Mesendoderm (in vitro differentiated cells): ENCODE data around the gene ATXN2. TPM values are rescaled to one million over a fixed set of nuclear protein-coding genes. Genes with fewer than 3 reads are reported as not detected.
"Not testable (repeated sequence)": the region's sequence is repeated elsewhere in the genome, so short reads cannot be mapped to it uniquely, and the experiment has no call there.

ENCODE experiments used
- DNase-seq: peaks from one replicate; pipeline ENCODE4 v3.0.0; 2013
- H2AK5ac ChIP-seq: 2 replicates; pipeline ENCODE4 v1.6.1; 2013; ENCODE audit warnings: low read length, inconsistent platforms
- H2BK120ac ChIP-seq: 2 replicates; pipeline ENCODE4 v1.6.1; 2013; ENCODE audit warnings: low read depth, mild to moderate bottlenecking, low read length, moderate library complexity, mixed read lengths
- H2BK15ac ChIP-seq: replicated peaks from 2 replicates; pipeline ENCODE4 v1.6.1; 2013; ENCODE audit warnings: low read depth, mild to moderate bottlenecking, moderate library complexity
- H2BK5ac ChIP-seq: 2 replicates; pipeline ENCODE4 v1.6.1; 2013; ENCODE audit warnings: low read length, inconsistent platforms
- H3K18ac ChIP-seq: 2 replicates; pipeline ENCODE4 v1.6.1; 2013; ENCODE audit warnings: mild to moderate bottlenecking, low read length, mixed read lengths
- H3K23ac ChIP-seq: one replicate; pipeline ENCODE4 v1.6.1; 2013; ENCODE audit warnings: low read length
- H3K27ac ChIP-seq: 2 replicates; pipeline ENCODE4 v1.5.1; 2013; ENCODE audit warnings: low read depth, mild to moderate bottlenecking, inconsistent platforms, low read length, moderate library complexity
- H3K27me3 ChIP-seq: 2 replicates; pipeline ENCODE4 v1.6.1; 2013; ENCODE audit warnings: low read length, control low read depth, mild to moderate bottlenecking, inconsistent platforms; ENCODE audit not compliant: insufficient read depth, poor library complexity
- H3K36me3 ChIP-seq: 2 replicates; pipeline ENCODE4 v1.6.1; 2013; ENCODE audit warnings: low read length, inconsistent platforms; ENCODE audit not compliant: control insufficient read depth, insufficient read depth
- H3K4ac ChIP-seq: one replicate; pipeline ENCODE4 v1.6.1; 2013; ENCODE audit warnings: low read depth, mild to moderate bottlenecking, low read length, moderate library complexity
- H3K4me1 ChIP-seq: 2 replicates; pipeline ENCODE4 v1.6.1; 2013; ENCODE audit warnings: low read depth, low read length, inconsistent platforms; ENCODE audit not compliant: control insufficient read depth
- H3K4me2 ChIP-seq: 2 replicates; pipeline ENCODE4 v1.6.1; 2013; ENCODE audit warnings: low read length
- H3K4me3 ChIP-seq: 2 replicates; pipeline ENCODE4 v1.5.1; 2013; ENCODE audit warnings: mild to moderate bottlenecking, low read length
- H3K56ac ChIP-seq: one replicate; pipeline ENCODE4 v1.6.1; 2013; ENCODE audit warnings: low read length
- H3K79me1 ChIP-seq: 2 replicates; pipeline ENCODE4 v1.6.1; 2013; ENCODE audit warnings: low read length, inconsistent platforms
- H3K79me2 ChIP-seq: 2 replicates; pipeline ENCODE4 v1.6.1; 2013; ENCODE audit warnings: mild to moderate bottlenecking, low read length; ENCODE audit not compliant: control insufficient read depth, insufficient read depth
- H3K9ac ChIP-seq: 2 replicates; pipeline ENCODE4 v1.6.1; 2013; ENCODE audit warnings: low read length, inconsistent platforms
- H4K5ac ChIP-seq: one replicate; pipeline ENCODE4 v1.6.1; 2013; ENCODE audit warnings: low read length
- H4K8ac ChIP-seq: one replicate; pipeline ENCODE4 v1.6.1; 2013; ENCODE audit warnings: low read depth, mild to moderate bottlenecking, control low read depth, low read length, moderate library complexity
- WGBS: extraction: QIAGEN DNeasy Blood & Tissue Kit; methylation state at CpG from one replicate; pipeline ENCODE4 v1.1.7; 2013; ENCODE audit warnings: low lambda C conversion rate, missing lambda C conversion rate; ENCODE audit not compliant: insufficient coverage; ENCODE audit errors: extremely low coverage; 5-methylcytosine and 5-hydroxymethylcytosine counted together
- small RNA-seq: library from polyadenylated mRNA; stranded (forward); fragments of <200 nt; extraction: miRNeasy Mini kit (QIAGEN cat#:217004); gene quantifications from one replicate; pipeline ENCODE3, GENCODE V24; 2013; ENCODE audit not compliant: insufficient read depth

ATXN2 gene

DNA sequence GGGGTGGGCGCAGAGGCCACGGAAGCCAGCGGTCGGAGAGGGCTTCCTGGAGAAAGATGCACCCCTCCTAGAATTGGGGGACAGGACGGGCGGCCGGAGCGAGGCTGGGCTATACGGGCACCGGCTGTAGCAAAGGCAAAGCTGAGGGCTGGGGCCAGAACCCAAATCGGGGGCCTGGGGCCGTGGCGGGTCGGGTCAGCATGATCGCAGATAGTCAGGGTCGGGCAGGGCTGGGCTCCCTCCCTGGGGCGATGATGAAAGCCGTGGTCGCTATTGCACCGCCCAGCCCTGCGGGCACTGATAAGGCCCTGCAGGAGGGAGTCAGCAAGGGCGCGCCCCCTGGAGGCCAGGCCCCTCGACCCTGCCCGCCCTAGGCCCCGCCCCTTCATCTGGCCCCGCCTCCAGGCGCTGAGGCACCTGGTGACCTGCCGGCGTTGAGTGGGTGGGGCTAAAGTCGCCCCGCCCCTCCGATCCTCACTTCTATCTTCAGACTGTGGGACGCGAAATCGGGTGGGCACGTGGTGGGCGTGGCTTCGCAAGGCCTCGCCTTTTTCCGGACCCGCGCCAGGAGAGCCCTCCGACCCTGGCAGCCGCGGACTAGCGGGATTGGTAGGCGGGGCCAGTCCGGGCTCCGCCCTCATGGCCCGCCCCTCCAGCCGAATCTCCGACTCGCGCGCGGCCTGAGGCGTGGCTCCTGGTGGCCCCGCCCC, 193.8 kb downstream of the ATXN2 start:
- H2BK5ac ChIP-seq, result peak overlapping the region; percentile 4
- H3K27ac ChIP-seq, result peak overlapping the region; percentile 96
- no peak overlapping the region for H2AK5ac ChIP-seq
- H3K27me3 ChIP-seq, result no peaks in the 10 kb centered on the region
- no peaks in the 10 kb centered on the region for H3K36me3 ChIP-seq
- peak overlapping the region; percentile 100 for H3K4ac ChIP-seq
- peak overlapping the region; percentile 92 for H3K56ac ChIP-seq
- no peak overlapping the region for H4K5ac ChIP-seq
- peak overlapping the region; percentile 62 for H3K9ac ChIP-seq
- H3K79me2 ChIP-seq, result peaks cover 39% of the 10 kb centered on the region
- H4K8ac ChIP-seq, result no peak overlapping the region
- H3K79me1 ChIP-seq, result peaks cover 10% of the 10 kb centered on the region
- H3K23ac ChIP-seq, result no peak overlapping the region
- peak overlapping the region; percentile 43 for H3K4me2 ChIP-seq
- H3K4me1 ChIP-seq, result peaks cover 17% of the 10 kb centered on the region
- H3K18ac ChIP-seq, result peak overlapping the region; percentile 99
- peak; percentile 99 for DNase-seq
- WGBS, result no CpG with 5 or more reads among the region's 59 CpGs
- H2BK15ac ChIP-seq, result peak overlapping the region; percentile 96
- H2BK120ac ChIP-seq, result peak overlapping the region; percentile 100
- H3K4me3 ChIP-seq, result peak overlapping the region; percentile 18

- H3K4me3 ChIP-seq, result peak overlapping the region; percentile 18
- H3K56ac ChIP-seq, result peak overlapping the region; percentile 92
- H3K4me1 ChIP-seq, result peaks cover 14% of the 10 kb centered on the region
- H3K9ac ChIP-seq, result peak overlapping the region; percentile 62
- no peaks in the 10 kb centered on the region for H3K36me3 ChIP-seq
- peak overlapping the region; percentile 96 for H3K27ac ChIP-seq
- peak overlapping the region; percentile 100 for H3K4ac ChIP-seq
- peak overlapping the region; percentile 87 for H2AK5ac ChIP-seq
- peak overlapping the region; percentile 99 for H3K18ac ChIP-seq
- H3K27me3 ChIP-seq, result no peaks in the 10 kb centered on the region
- H3K79me1 ChIP-seq, result peaks cover 10% of the 10 kb centered on the region
- H4K5ac ChIP-seq, result peak overlapping the region; percentile 21
- DNase-seq, result peak; percentile 92
- H2BK120ac ChIP-seq, result peak overlapping the region; percentile 100
- H2BK5ac ChIP-seq, result peak overlapping the region; percentile 4
- no CpG with 5 or more reads among the region's 21 CpGs for WGBS
- no peak overlapping the region for H3K23ac ChIP-seq
- H2BK15ac ChIP-seq, result peak overlapping the region; percentile 96
- H4K8ac ChIP-seq, result no peak overlapping the region
- H3K79me2 ChIP-seq, result peaks cover 35% of the 10 kb centered on the region
- H3K4me2 ChIP-seq, result peak overlapping the region; percentile 43
These were observed 194.6 kb downstream of the ATXN2 start for GRCh38 chr12:111404362-111405148.

DNA sequence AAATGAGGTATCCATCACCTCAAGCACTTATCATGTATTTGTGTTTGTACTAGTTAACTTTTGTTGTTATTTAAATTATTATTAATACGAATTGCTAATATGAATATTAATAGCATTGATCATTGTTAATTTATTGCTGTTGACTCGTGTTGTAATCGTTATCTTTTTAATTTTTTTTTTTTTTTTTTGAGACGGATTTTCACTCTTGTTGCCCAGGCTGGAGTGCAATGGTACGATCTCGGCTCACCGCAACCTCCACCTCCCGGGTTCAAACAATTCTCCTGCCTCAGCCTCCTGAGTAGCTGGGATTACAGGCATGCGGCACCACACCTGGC, 196.7 kb downstream of the ATXN2 start:
- H4K5ac ChIP-seq, H3K36me3 ChIP-seq, H3K56ac ChIP-seq, H4K8ac ChIP-seq, H3K4me2 ChIP-seq, H3K9ac ChIP-seq, H3K18ac ChIP-seq, H3K27ac ChIP-seq, H3K23ac ChIP-seq, DNase-seq, H3K4me1 ChIP-seq, H3K79me1 ChIP-seq, H2AK5ac ChIP-seq, H2BK5ac ChIP-seq, H3K27me3 ChIP-seq, H2BK15ac ChIP-seq, H3K4me3 ChIP-seq, H2BK120ac ChIP-seq, H3K4ac ChIP-seq: not testable (repeated sequence)
- WGBS, result 100% methylated on average over 1 of the region's 9 CpGs
- H3K79me2 ChIP-seq, result peaks cover 14% of the 10 kb centered on the region

Small RNA genes within 50 kb of the gene (small RNA-seq; reads per million reads assigned to genes)
- gene RF00066, result not detected
